HG02970 (cell line): ENCODE measurements around the gene TCERG1L.
"Not testable (repeated sequence)": the region's sequence is repeated elsewhere in the genome, so short reads cannot be mapped to it uniquely, and the experiment has no call there.

Experiments
- ATAC-seq: cut with Tn5 transposase; IDR thresholded peaks from one replicate; pipeline ENCODE4 v1.9.1; 2021; ENCODE audit warnings: mild to moderate bottlenecking, moderate library complexity, moderate number of reproducible peaks; ENCODE audit not compliant: unreplicated experiment, low FRiP score

Gene TCERG1L, protein sequence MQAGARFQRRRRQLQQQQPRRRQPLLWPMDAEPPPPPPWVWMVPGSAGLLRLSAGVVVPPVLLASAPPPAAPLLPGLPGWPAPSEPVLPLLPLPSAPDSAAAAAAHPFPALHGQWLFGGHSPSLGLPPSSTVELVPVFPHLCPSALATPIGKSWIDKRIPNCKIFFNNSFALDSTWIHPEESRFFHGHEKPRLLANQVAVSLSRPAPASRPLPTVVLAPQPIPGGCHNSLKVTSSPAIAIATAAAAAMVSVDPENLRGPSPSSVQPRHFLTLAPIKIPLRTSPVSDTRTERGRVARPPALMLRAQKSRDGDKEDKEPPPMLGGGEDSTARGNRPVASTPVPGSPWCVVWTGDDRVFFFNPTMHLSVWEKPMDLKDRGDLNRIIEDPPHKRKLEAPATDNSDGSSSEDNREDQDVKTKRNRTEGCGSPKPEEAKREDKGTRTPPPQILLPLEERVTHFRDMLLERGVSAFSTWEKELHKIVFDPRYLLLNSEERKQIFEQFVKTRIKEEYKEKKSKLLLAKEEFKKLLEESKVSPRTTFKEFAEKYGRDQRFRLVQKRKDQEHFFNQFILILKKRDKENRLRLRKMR

DNA sequence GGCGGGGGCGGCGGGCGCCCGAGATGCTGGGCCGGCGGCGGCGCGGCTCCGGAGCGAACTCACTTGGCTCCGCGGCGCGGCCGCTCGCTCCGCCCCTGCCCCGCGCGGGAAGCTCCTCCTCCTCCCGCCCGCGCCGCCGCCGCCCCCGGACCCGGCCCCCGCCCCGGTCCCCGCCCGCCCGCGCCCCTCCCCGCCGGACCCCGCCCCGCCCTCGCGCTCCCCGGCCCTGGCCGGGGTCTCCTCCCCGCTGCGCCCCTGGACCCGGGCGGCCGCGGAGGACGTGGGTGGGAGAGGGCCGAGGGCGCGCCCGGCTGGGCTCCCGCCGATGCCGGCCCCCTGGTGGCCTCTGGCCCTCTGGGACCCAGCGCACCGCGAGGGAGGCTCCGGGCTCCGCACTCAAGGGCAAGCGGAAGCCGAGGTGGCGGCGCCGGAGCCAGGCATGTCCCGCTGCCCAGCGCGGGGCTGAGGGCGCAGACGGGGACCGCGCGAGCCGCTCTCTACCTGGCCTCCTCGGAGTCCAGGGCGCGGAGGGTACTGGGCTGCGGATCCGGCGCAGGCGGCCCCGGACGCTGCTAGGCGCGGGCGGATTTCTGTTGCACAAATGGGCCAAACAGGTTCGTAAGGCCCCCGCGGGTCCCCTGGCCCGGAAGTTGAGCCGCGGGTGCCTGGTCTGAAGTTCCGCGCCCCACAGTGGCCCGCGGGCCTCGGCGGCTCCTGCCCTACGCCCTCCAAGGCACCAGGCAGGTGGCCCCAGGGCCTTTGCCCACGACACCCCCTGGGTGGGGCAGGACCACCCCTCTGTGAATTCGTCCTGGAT is at the start of gene TCERG1L:
Gene TCERG1L, minus strand, starts transcription at position 61 of the 817 bp plus-strand sequence. CDS start 86 bp downstream, outside the sequence.
- ATAC-seq = no peak

DNA sequence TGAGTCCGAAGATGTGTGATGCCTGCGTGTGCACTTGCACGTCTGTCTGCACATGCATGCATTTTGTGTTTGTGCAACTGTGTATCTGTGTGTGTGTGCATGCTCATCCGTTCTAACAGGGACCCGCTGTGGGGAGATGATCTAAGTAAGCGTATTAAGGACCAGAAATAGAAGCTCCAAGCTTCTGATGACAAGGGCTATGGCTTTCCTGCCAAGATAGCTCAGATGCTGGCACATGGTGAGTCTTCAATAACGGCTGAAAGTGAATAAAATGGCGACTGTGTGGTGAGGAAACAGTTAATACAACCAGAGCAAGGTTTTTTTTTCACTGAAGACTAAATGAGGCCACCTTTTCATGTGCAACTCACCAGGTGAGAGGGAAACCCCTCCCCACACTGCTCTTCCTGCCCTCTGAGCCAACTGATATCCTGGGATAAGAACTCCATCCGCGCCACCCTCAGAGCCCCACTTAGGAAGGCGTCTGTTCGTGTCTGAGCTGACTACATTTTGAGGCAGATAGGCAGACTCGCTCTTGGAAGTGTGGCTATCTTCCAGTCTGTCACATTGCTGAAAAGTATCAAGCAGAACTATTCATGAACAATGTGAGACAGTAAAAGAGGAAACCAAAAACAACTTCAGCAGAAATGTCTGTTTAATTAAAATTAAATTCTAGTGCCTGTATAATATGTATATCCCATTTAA is 47.4 kb upstream of the TCERG1L start:
- ATAC-seq = no peak

- ATAC-seq = no peak
Observed at GRCh38 chr10:131356442-131356841, 44.9 kb upstream of the TCERG1L start.

DNA sequence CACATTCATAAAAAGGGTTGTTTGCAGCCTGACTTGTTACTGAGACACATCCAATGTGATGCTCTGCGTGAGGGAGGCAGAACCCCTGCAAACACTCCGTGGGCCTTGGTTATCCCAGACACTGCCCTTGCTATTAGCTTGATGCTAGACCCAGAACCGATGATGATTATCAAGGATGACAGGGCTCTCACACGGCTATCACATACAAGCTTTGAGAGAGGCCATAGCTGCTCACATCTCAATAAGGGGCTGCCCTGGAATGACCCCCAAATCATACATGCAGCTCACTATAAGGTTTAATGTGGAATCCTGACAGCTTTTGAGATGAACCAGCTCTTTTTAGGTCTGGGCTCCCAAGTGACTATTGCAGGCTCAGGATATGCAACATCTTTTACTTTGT is 44.4 kb upstream of the TCERG1L start:
- no peak for ATAC-seq

DNA sequence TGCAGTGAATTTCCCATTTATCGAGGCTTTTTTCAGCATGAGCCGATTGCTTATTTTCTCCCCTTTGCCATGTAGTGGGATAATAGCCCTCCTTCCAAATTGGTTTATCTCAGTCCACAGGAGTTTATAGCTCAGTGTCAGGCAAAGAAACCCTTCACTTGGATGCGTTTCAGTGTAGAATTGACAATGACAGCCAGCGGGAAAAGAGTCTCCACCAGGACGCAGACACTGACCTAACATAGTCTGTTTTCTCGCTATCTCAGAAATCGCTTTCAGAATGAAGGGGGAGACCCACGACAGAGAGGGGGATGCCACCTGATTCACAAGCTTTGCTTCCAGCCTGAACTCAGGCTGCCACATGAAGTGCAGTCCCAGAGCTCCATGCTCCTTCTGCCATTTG is 43.5 kb upstream of the TCERG1L start:
- ATAC-seq = no peak

- no peak for ATAC-seq
Observed at GRCh38 chr10:131354380-131354779, 42.9 kb upstream of the TCERG1L start.

DNA sequence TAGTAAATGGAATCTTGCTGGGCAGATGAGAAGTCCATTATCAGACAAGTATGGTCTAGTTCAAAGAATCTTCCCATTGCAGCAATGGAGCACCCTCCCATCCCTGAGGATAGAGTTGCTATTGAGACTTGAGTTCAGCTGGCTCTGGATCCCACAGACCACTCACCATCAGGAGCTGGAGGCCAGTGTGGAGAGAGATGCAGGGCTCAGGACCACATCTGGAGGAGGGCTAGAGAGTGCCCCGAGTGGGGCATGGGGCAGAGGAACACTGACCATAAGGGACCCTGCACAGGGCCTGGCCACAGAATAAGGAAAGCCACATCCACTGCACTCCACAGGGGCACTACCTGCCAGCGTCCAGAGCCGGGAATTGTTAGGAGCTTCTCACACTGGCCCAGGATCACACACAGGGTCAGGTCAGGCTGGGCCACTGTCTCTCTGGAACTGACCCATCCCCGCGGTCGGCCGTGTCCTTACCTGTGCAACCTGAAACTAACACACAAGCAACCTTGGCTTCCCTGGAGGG is 41.3 kb upstream of the TCERG1L start:
- no peak for ATAC-seq

GRCh38 chr10:131350660-131351059 is 39.1 kb upstream of the TCERG1L start:
- no peak for ATAC-seq

DNA sequence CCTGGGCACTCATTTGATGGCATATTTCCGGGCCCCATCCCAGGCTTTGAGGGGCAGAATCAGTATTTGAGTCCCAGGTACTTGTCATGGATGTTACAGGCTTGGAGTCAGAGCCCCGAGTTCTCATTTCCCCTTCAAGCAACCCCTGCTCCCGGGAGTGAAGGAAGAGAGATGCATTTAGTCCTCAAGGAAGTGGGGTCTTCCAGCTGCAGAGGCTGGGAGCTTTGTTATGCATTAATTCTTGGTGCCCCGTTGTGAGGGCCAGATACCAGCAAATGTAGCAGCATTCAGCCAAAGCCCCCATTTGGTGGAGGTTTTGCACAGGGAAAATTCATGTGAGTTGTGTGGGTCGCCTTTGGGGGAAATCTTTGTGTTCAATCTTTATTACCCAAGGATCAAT is 38.7 kb upstream of the TCERG1L start:
- no peak for ATAC-seq

DNA sequence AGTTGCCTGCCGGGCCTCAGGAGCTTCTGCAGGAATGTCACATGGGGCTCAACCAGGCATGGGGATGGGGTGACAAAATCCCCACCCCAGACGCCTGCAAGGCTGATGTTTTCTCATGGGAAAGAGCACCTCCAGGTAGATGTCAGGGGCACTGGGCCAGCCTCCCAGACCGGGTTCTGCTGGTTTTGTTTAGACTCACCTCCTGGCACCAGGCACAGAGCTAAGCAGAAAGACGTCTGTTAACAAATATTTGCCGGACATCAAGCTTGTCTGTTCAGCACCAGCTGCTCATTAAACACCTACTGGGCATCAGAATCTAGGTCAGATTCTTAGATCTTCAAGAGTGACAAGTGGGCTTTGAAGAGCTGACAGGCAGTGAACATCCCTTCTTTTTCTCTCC is 34.9 kb upstream of the TCERG1L start:
- ATAC-seq = no peak

- no peak for ATAC-seq
Observed at GRCh38 chr10:131345691-131346090, 34.2 kb upstream of the TCERG1L start.

DNA sequence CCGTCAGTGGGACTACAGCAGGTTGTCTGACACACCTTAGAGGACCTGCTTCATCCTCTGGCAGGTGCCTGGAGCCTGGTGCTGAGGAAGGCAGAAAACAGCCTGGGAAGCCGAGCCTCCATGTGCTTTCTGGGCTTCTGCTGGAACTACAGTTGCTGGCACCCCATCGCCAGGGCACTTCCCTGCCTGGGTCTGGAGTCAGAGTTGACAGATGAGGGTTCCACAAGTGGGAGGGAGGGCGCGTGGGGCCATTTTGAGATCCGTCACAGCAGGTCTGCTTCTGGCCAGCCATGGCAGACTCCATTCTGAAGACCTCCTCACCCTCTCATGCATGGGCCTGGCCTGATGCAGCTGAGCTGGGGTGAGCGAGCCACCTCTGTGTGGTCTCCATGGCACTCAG is 33.2 kb upstream of the TCERG1L start:
- no peak for ATAC-seq

GRCh38 chr10:131337741-131338140 is 26.2 kb upstream of the TCERG1L start:
- ATAC-seq = no peak

DNA sequence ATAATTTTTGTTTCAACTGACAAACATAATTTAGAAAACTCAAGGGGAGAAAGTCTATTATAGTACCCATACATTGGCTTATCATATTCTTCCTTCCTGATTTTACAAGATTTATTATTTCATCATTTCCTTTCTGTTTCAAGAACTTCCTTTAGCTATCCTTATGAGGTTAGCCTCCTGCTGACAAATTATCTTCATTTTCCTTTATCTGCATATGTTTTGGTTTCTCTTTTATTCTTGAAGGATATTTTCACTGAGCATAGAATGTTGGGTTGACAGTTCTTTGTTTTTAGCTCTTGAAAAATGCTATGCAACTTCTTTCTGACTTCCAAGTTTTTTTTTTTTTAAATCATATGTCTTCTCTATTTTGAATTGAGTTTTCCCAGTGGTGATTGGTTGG is 21.3 kb upstream of the TCERG1L start:
- ATAC-seq = no peak

GRCh38 chr10:131323880-131324279 is 12.4 kb upstream of the TCERG1L start:
- ATAC-seq = no peak

GRCh38 chr10:131323025-131323424 is 11.5 kb upstream of the TCERG1L start:
- no peak for ATAC-seq

DNA sequence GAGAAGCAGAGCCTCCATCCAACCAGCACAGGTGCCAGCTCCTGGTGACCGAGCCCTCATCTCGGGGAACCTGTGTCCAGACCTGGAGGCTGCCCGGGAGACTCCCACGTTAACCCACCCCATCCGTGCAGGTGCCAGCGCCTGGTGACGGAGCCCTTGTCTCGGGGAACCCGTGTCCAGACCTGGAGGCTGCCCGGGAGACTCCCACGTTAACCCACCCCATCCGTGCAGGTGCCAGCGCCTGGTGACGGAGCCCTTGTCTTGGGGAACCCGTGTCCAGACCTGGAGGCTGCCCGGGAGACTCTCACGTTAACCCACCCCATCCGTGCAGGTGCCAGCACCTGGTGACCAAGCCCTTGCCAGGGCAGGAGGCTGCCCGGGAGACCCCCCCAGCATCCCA is 11.1 kb upstream of the TCERG1L start:
- not testable (repeated sequence) for ATAC-seq

DNA sequence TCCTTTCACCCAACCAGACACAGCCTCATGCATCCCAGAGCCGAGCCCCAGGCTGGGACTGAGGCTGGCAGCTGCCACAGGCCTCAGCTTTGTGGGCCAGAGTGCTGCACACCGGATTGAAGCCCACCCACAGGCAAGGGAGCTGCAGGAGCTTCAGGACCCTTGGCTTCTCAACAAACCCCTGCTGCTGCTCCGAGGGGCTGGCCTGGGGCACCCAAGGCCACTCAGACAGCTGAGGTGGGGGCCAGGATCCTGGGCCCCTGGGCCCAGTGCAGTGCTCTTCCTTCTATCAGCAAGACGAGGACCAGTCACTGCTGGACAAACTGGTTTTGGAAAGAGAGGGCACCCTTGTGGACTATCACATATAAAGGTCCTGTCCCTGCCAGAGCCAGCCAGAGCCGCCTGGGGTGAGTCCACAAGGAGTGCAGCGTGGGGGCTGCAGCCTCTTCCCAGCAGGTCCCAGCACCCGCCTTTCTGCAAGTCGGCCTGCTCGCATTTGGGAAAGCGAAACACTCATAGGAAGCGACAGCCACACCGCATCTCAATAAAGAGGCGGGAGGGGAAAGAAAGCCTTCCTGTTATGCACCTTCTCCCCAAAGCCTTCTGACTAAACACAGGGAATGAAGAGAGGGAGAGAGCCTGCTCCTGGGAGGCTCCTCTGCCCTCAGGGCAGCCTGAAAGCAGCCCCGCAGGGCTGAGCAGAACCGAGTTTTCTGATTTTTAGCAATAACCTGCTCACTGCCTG is 9.5 kb upstream of the TCERG1L start:
- ATAC-seq = no peak

GRCh38 chr10:131318814-131319213 is 7.3 kb upstream of the TCERG1L start:
- ATAC-seq = no peak

GRCh38 chr10:131318291-131318690 is 6.8 kb upstream of the TCERG1L start:
- ATAC-seq = no peak
